Large intestine (tissue), 12 donors: ENCODE results near the gene CFHR3. TPM values are rescaled to one million over a fixed set of nuclear protein-coding genes. Genes with fewer than 3 reads are reported as not detected.
"Not testable (repeated sequence)": the region's sequence is repeated elsewhere in the genome, so short reads cannot be mapped to it uniquely, and the experiment has no call there.

Source experiments
- DNase-seq, 2 donors: peaks; one replicate each; pipeline versions ENCODE4 v3.0.0 to v3.0.0-alpha.2; 2013
- H3K27ac ChIP-seq: one replicate; pipeline ENCODE4 v1.5.1; 2013; ENCODE audit warnings: low read length
- H3K27me3 ChIP-seq: 2 replicates; pipeline ENCODE4 v1.6.1; 2013; ENCODE audit warnings: low read length; ENCODE audit not compliant: control insufficient read depth, insufficient read depth
- H3K36me3 ChIP-seq: 2 replicates; pipeline ENCODE4 v1.6.1; 2013; ENCODE audit warnings: low read length; ENCODE audit not compliant: control insufficient read depth, insufficient read depth
- H3K4me1 ChIP-seq: one replicate; pipeline ENCODE4 v1.6.1; 2013; ENCODE audit warnings: low read length; ENCODE audit not compliant: control insufficient read depth, insufficient read depth
- H3K4me3 ChIP-seq: one replicate; pipeline ENCODE4 v1.5.1; 2013; ENCODE audit warnings: low read length
- H3K9me3 ChIP-seq: one replicate; pipeline ENCODE4 v1.6.1; 2013; ENCODE audit warnings: mild to moderate bottlenecking, low read depth, low read length, moderate library complexity; ENCODE audit not compliant: control insufficient read depth
- WGBS: methylation state at CpG from one replicate; pipeline ENCODE4 v1.1.5; 2013; ENCODE audit warnings: low lambda C conversion rate; ENCODE audit not compliant: insufficient coverage; 5-methylcytosine and 5-hydroxymethylcytosine counted together
- long read RNA-seq, 11 donors: transcript quantifications; one replicate each; lab custom pipeline, GENCODE V29; 2026
- polyA plus RNA-seq: library from polyadenylated mRNA; unstranded; fragments of 120-200 nt; gene quantifications from one replicate; pipeline ENCODE4 v1.2.1, GENCODE V29; 2013

The CFHR3 gene
- polyA plus RNA-seq: 0.04 TPM
- long read RNA-seq, donor 1: 0 reads
- long read RNA-seq, donor 2: 0 reads
- long read RNA-seq, donor 3: 0 reads
- long read RNA-seq, donor 4: 0 reads
- long read RNA-seq, donor 5: 0 reads
- long read RNA-seq, donor 6: 0 reads
- long read RNA-seq, donor 7: 0 reads
- long read RNA-seq, donor 8: 0 reads
- long read RNA-seq, donor 9: 0 reads
- long read RNA-seq, donor 10: 0 reads
- long read RNA-seq, donor 11: 0 reads

GRCh38 chr1:196774603-196775002, at the start of gene CFHR3:
CFHR3 (plus strand) TSS chr1:196774840; CDS start chr1:196774887, 47 bp downstream.
- no peaks in the 10 kb centered on the region for H3K36me3 ChIP-seq
- H3K4me3 ChIP-seq: no peak within 1 kb of the TSS
- H3K4me1 ChIP-seq: no peaks in the 10 kb centered on the region
- H3K27ac ChIP-seq: no peak within 1 kb of the TSS
- no peaks in the 10 kb centered on the region for H3K27me3 ChIP-seq
- DNase-seq: no peak
- no peaks in the 10 kb centered on the region for H3K9me3 ChIP-seq

DNA sequence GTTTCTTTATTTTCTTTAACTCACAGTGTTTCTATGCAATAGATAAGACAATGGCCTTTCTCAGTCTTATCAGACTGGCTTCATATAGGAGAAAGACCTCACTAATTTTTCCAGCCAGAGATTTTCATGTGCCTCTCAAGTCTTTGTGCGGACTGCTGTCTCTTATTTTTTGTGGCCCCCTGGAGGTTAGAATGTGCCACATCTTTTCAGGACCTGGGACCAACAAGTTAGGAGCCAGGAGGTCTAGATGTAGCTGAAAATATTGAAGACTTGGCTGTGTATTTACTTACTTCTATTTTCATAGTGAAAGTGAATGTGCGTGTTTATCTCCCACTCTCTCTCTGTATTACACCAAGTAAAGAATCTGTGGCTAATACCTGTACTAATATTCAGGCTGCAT, 42.1 kb upstream of the CFHR3 start:
- Histone ChIP-seq H3K4me1 (no peaks in the 10 kb centered on the region), H3K36me3 (no peaks in the 10 kb centered on the region), H3K9me3 (no peaks in the 10 kb centered on the region), H3K27ac (no peak overlapping the region), H3K4me3 (no peak overlapping the region), H3K27me3 (no peaks in the 10 kb centered on the region)
- no CpG with 5 or more reads among the region's 2 CpGs for WGBS
- DNase-seq: no peak

DNA sequence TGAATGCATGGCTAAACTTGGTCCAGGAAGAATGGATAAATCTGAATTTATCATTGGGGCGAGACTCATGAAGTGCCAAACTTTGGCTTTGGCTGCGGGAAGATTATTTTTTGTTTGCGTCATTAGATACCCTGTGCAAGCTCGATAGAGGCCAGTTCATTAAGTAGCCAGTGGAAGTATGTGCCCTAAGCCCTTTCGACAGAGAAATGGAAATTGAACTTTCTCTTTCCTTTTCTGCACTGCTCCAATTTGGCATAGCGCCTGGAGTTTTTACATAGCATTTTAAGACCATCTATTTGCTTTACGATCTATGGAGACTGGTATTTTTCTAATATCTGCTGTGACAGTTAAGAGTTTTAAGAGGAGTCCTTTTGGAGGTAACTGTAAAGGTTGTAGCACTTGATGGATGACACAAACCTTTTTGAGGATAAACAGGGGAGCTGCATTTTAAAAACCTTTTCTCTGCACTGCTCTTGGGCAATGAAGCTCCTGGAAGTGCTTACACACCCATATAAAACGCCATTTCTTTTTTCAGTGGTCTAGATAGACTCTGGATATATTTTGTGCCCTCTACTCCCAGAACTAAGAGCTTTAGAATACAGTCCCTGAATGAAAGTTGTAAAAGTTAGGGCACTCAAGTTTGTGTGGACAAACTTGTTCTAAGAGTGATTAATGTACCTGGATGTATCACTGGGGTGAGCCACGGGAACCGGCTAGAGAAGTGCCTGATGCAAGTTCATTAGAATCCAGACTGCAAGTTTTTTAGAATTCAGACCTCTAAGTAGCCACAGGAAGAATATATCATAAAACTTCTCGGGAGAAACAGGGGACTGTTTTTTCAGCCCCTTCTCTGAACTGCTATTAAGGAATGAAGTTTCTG, 41.3 kb upstream of the CFHR3 start:
- H3K9me3 ChIP-seq: no peaks in the 10 kb centered on the region
- H3K4me3 ChIP-seq: no peak overlapping the region
- 55% methylated on average over 2 of the region's 11 CpGs for WGBS
- no peaks in the 10 kb centered on the region for H3K27me3 ChIP-seq
- no peaks in the 10 kb centered on the region for H3K4me1 ChIP-seq
- no peak for DNase-seq
- no peaks in the 10 kb centered on the region for H3K36me3 ChIP-seq
- H3K27ac ChIP-seq: no peak overlapping the region

GRCh38 chr1:196734006-196734405, 40.6 kb upstream of the CFHR3 start:
- DNase-seq: no peak
- Histone ChIP-seq H3K36me3 (no peaks in the 10 kb centered on the region), H3K27me3 (no peaks in the 10 kb centered on the region), H3K27ac (no peak overlapping the region), H3K9me3 (no peaks in the 10 kb centered on the region), H3K4me1 (no peaks in the 10 kb centered on the region), H3K4me3 (no peak overlapping the region)

GRCh38 chr1:196734460-196734859, 40.2 kb upstream of the CFHR3 start:
- WGBS: 75% methylated on average over 2 of the region's 2 CpGs
- no peak for DNase-seq
- H3K9me3 ChIP-seq: no peaks in the 10 kb centered on the region

GRCh38 chr1:196738730-196739129, 35.9 kb upstream of the CFHR3 start:
- no peak overlapping the region for H3K4me3 ChIP-seq
- H3K27me3 ChIP-seq: no peaks in the 10 kb centered on the region
- no peaks in the 10 kb centered on the region for H3K4me1 ChIP-seq
- no peak overlapping the region for H3K27ac ChIP-seq
- no peaks in the 10 kb centered on the region for H3K9me3 ChIP-seq
- no peaks in the 10 kb centered on the region for H3K36me3 ChIP-seq
- DNase-seq: no peak

More at GRCh38 chr1:196734460-196734859, 40.2 kb upstream of the CFHR3 start:
- no peak overlapping the region for H3K27ac ChIP-seq
- no peaks in the 10 kb centered on the region for H3K27me3 ChIP-seq
- H3K4me1 ChIP-seq: no peaks in the 10 kb centered on the region
- no peaks in the 10 kb centered on the region for H3K36me3 ChIP-seq
- no peak overlapping the region for H3K4me3 ChIP-seq

DNA sequence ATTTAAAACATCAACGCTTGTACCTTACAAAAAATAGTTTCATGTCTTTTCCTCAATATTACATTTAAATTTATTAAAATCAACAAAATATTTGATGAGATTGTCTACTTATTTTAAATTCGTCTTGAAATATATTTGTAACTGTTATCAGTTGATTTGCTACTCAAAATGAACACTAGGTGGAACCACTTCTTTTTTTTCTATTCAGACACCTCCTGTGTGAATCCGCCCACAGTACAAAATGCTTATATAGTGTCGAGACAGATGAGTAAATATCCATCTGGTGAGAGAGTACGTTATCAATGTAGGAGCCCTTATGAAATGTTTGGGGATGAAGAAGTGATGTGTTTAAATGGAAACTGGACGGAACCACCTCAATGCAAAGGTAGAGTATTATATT, 31.4 kb upstream of the CFHR3 start:
- not testable (repeated sequence) for DNase-seq, H3K9me3 ChIP-seq, H3K27me3 ChIP-seq, H3K4me1 ChIP-seq, H3K36me3 ChIP-seq, H3K4me3 ChIP-seq, H3K27ac ChIP-seq
- 21% methylated on average over 3 of the region's 6 CpGs for WGBS

GRCh38 chr1:196765019-196765740, 9.5 kb upstream of the CFHR3 start:
- not testable (repeated sequence) for H3K27me3 ChIP-seq, DNase-seq
- WGBS: no CpG with 5 or more reads among the region's 4 CpGs

DNA sequence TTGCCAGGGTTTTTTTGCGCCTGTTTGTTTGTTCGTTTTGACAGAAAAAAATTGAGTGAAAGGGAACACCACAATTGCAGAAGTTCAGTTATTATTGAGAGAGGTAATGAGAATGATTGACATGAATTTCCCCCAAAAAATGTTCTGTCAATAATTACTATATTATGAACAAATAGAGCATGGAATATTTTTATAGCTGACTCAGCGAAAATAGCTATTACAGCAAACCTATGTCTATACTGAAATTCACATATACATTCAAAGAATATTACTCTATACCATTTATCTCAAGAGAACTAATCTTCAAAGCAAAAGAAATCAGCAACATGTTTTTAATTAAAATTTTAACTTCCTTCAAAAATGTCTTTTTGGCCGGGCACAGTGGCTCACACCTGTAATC, 4.8 kb upstream of the CFHR3 start:
- H3K36me3 ChIP-seq, H3K4me3 ChIP-seq, H3K27ac ChIP-seq, H3K4me1 ChIP-seq, H3K9me3 ChIP-seq, H3K27me3 ChIP-seq, DNase-seq: not testable (repeated sequence)
- WGBS: no CpG with 5 or more reads among the region's 4 CpGs

More at GRCh38 chr1:196765019-196765740, 9.5 kb upstream of the CFHR3 start:
- not testable (repeated sequence) for H3K36me3 ChIP-seq, H3K9me3 ChIP-seq, H3K4me3 ChIP-seq, H3K4me1 ChIP-seq, H3K27ac ChIP-seq

GRCh38 chr1:196773713-196774112, 927 bp upstream of the CFHR3 start:
- Histone ChIP-seq H3K27ac (no peak overlapping the region), H3K4me1 (no peaks in the 10 kb centered on the region), H3K4me3 (no peak overlapping the region), H3K27me3 (no peaks in the 10 kb centered on the region), H3K9me3 (no peaks in the 10 kb centered on the region), H3K36me3 (no peaks in the 10 kb centered on the region)
- no peak for DNase-seq
- 88% methylated on average over 1 of the region's 1 CpG for WGBS
